Measurements from ENCODE around the gene ZNF346.

GRCh38 chr5:177043958-177044357, 21.5 kb downstream of the ZNF346 start:
- TF ChIP-seq, protein P1, sequence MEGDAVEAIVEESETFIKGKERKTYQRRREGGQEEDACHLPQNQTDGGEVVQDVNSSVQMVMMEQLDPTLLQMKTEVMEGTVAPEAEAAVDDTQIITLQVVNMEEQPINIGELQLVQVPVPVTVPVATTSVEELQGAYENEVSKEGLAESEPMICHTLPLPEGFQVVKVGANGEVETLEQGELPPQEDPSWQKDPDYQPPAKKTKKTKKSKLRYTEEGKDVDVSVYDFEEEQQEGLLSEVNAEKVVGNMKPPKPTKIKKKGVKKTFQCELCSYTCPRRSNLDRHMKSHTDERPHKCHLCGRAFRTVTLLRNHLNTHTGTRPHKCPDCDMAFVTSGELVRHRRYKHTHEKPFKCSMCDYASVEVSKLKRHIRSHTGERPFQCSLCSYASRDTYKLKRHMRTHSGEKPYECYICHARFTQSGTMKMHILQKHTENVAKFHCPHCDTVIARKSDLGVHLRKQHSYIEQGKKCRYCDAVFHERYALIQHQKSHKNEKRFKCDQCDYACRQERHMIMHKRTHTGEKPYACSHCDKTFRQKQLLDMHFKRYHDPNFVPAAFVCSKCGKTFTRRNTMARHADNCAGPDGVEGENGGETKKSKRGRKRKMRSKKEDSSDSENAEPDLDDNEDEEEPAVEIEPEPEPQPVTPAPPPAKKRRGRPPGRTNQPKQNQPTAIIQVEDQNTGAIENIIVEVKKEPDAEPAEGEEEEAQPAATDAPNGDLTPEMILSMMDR (IDR thresholded peaks at IDR 0.05; ENCODE audit: poor library complexity), result no peak
- no peak for TF ChIP-seq EZH2 (IDR thresholded peaks at IDR 0.05; ENCODE audit: borderline replicate concordance)
